Inflammatory macrophage treated with lipopolysaccharide for 1 hour (primary cell): ENCODE data around the gene FOXC2.

Source experiments
- DNase-seq, 2 donors: peaks; one replicate each; pipeline ENCODE4 v3.0.0-alpha.2; 2020 to 2022

Gene FOXC2

DNA sequence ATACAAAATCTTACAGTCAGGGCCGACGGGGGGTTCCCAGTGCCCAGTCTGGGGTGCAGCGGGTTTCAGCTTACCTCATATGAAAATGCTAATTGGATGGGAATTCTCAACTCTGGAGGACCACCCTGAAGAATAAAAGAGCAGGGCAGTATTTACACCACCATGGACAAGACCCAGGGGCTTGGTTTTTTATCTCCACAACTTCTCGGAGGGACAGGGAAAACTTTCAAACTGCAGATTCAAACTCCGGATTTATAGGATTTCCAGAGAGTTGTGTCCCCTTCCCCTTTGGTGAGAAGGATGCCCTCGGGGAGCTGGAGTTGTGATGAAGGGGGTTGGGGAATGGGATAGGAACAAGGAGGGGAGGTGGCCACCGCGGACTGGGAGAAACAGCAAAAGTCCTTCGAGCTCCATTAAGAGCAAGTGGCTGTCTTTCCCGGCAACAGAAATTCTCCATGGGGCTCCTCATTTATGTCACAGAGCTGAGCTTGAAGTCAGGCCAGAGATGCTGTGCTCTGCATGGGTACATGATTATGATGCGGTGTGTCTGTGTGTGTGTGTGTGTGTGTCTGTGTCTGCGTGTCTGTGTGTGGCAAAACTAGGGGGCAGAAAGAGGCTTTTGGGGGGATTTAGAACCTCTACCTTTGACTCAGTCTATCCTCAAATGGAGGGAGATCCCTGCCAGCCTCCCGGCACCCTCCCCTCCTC lies 27.4 kb downstream of the FOXC2 start:
- no peak for DNase-seq

DNA sequence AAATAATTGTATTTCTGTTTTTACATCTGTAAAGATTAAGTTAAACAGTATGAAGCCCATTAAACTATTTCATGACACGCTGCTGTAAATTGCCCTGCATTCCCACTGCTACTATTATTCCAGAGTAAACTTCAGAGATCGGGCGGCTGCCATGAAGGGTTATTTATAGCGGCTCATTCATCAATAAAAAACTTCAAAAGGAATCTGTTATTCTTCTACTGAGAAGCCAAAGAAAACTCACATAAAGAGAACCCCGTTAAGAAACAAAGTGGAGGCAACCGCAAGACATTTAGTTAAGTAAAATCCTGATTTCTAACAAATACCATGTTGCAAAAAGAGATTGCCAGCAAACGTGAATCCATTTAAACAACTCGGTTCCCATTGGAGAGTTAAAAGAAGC lies 28.1 kb downstream of the FOXC2 start:
- DNase-seq, result no peak

DNA sequence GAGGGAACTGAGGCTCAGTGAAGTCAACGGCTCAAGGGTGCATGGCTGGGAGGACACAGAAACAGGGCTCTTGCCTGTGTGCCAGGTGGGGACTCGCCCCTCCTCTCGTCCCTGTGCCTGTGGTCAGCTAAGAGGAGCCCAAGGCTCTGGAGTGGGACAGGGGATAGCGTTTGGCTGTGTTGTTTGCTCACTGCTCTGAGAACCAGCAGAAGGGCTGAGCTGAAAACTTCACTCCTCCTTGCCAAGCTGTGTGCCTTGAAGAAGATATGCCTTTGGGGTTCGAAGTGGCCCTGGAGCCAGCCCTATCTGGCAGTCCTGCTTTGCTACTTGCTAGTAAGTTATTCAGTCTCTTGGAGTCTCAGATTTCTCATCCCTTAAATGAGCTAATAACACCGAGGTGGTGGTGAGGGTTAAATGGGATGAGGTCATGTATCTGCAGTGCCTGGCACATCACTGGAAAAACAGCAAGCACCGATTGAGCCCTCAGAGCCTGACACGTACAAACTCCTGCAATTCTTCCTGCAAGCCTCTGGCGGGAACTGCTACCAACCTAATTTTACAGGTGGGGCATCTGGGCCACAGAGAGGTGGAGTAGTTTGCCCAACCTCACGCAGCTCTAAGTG lies 29.5 kb downstream of the FOXC2 start:
- DNase-seq, result no peak

DNA sequence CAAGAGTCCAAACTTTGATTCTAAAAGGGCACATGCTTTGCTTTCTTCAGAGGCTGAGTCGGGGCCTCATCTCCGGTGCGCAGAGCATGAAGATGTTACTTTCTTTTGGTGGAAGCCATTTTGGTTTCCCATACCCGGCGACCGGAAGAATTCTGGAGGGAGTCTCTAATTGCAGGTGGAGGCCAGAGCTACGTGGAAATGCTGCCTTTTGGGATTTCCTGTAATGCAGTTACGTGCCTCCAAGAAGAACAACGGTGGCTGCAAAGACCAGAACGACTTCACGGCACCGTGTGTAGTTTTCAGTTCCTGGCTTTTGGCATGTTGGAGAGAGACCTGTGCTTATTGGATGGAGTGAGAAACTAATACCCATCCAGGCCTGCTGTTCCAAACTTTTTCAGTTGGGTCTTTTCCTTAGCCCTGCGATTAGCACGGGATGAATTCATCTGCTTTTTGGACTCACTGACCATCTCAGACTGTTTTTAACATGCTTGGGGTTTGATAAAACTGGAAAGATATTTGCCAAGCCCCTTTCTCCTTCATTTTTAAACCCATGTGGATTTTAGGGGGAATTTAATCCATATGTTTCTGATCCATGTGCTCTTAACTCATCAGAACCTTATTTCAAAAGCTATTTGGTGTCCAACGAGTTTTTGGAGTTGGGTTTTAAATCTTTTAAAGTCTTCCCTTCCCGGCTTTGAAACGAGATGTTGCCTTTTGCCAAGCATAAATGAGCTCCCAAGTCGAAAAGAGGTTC lies 30.7 kb downstream of the FOXC2 start:
- no peak for DNase-seq

DNA sequence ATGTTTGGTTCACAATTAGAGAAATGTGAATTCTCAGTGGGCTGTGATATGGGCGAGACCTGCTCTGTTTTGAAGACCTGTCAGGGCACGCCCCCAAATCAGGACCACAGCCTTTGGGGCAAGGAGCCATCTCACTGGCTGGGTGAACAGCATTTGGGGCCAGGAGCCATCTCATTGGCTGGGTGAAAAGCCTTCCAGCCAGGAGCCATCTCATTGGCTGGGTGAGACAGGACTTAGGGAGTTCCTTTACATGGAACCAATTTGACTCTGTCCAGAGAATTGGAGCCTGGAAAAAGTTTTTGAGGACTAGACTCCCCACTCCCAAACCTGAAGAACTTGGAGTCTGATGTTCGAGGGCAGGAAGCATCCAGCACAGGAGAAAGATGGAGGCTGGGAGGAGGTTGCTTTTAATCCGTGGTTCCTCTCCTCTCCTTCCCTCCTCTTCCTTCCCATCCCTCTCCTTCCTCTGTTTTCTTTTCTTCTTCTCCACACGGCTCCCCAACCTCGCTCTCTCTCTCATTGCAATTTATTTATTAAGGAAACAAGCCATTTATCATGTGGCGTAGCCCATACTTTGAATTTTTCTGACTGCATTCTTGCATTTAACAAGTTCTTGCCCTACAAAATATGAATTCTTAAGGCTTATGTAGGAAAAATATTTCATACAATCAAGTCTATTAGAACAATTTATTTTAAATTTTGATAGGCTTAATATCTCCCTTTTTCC lies 31.4 kb downstream of the FOXC2 start:
- no peak for DNase-seq

DNA sequence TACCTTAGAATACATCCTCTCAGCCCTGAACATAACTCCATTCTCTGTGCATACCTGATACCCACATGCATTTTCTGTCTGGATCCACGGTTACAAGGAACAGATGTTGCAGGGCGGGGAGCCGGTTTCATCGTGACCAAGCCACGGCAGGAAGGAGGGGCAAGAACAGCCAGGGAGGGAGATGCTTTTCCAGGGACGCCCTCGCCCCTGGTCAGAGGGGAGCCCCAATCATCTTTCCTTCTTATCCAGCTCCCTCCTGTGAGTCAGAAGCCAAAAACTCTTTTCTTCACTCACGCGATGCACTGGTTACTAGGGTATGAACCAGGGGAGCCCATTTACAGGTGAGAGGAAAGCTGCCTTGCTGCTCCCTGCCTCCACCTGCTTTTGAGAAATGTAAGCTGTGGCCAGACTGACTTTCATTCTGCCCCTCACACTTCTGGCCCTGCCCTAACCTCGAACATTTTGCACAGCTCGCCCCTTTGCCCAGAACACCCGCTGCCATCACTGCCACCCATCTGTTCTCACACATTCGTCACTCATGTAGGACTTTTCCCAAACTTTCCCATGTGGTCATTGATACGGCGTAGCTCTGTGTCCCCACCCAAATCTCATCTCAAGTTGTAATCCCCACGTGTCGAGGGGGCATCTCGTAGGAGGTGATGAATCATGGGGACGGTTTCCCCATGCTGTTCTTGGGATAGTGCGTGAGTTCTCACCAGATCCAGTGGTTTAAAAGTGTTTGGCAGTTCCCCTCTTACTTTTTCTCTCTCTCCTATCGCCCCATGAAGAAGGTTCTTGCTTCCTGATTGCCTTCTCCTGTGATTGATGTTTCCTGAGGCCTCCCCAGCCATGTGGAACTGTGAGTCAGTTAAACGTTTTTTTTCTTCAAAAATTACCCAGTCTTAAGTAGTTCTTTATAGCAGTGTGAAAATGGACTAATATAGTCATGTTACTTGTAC lies 32.3 kb downstream of the FOXC2 start:
- DNase-seq, result peak; percentile 1 to 18

DNA sequence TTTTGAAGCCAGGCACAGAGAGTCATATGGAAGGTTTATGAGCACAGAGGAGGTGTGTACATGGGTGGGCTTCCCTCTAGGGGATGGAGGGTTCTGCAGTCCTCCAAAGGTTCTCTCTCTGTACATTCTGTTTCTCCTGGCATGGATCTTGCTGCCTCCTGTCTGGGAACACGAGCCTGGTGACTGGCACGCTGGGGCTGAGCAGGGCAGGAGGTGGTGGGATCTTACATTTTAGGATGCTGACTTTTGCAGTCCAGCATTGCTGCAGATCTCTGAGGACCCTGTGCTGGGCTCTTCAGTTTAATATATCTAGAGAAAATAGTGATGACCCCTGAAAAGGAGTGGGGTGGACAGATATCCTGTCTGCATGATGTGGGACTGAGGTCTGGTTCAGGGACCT lies 34.7 kb downstream of the FOXC2 start:
- no peak for DNase-seq

DNA sequence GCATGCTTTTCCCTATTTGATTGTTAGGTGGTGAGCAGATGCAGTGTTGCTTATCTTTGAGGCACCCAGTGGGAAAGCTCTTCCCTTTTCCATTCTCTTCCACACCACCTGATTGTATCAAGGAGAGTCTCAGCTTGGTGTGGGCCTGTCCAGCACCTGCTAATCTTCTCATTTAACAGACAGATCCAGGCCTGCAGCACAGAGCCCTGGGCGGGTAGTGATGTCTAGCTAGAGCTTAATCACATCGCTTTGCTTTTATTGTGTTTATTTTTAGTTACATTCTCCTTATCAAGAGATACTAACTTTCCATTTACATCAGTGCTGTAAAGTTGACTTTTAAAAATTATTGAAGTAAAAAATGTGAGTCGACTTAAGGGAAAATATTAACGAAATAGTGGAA lies 35.9 kb downstream of the FOXC2 start:
- DNase-seq, result no peak

DNA sequence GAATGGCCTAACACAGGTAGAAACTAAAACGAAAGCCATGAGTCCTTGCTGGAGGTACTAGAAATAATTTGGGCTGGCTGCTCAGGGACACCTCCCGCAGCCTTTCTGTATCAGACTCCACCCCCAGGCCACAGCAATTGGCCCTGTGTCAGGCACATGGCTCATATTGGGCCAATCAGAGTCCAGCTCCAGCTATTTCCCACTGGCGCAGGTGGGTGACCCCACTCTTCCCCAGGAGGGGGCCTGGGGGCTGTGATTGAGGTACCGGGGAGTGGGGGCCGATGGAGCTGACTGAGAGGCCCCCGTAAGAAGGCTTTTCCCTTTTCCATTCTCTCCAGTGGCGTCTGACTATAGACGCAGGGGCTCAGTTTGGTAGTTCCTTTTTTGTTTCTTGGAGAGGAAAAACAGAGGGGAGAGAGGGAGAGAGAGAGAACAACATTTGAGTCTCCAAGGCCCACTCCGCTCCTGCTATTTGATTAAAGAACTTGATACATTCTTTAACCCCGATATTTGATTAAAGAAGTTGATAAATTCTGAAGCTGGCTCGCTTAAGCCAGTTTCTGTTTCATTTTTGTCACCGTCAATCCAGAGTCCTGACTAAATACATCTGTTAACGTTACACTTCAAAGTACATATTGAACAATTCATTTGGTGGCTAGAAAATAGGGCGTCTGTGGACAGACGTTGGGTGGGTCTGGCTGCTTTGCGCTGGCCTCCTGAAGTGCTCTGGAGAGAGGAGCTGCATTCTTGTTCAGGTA lies 38.0 kb downstream of the FOXC2 start:
- peak in 1 of 2 donors; percentile 2 for DNase-seq

DNA sequence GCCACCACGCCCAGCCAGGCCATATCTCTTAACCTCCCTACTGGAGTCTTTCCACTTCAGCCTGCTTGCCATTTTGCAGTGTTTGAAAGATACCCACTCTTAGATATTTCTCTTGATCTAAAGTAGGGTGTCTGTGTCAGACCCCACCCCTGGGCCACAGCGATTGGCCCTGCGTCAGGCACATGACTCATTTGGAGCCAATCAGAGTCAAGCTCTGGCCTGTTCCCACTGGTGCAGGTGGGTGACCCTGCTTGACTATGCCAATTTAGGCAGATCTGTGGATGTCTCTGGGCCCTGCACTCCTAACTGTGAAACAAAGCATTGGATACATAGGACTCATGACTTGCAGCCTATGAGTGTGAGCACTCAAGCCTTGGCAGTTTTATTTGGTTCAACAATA lies 39.3 kb downstream of the FOXC2 start:
- no peak for DNase-seq

DNA sequence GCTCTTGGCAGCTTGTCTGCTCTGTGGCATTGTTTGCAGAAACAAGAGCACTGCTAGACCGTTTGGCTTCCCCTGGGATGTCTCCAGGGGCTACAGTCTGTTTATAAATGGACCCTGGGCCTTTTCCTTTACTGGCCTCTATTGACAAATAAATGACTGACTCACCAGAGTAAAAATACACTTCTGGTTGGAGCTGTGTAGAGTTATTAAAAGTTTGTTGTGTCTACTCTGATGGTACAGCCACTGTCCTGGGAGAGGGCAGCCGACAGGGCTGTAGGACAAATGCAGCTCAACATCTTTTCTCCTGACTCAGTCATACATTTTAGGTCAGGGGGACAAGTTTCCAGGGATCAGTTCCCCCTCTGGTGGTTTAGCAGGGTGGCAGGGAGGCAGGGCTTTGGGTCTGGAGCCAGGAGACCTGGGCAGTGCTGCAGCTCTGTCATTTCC lies 41.7 kb downstream of the FOXC2 start:
- no peak for DNase-seq

DNA sequence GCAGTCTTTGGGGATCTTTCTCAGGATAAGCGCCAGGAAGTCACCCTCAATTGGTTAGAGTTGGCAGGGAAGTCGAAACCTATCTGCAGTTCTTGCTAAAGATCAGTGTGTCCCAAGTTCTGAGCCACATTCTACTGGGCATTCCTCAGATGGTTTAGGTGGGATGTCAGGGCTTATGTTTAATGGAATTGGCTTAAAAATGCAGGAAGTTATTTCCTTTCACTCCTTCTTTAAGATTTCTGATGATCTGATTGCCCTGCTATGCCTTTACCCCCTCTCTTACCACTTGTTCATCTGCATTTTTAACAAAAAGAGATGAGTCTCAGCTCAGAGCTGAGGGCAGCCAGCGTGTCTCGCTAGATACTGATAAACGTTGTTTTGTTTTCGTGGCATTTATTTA lies 42.5 kb downstream of the FOXC2 start:
- no peak for DNase-seq

DNA sequence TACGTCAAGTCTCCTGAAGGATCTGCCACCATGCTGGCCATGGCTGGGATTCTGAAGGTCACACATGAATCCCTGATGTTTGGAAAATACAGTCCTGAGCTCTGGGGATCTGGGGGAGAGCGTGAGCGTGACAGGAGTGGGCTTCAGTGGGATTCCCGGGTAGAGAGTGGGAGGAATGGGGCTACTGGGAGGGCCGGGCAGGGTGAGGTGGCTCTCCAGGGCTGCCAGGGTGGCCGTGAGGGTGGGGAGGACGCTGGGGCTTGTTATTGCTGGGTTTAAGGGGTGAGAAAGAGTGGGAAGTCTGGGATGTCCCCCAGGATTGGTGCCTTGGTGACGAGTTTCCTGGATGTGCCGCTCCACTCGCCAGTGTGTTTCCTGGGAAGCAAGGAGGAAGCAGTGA lies 43.0 kb downstream of the FOXC2 start:
- DNase-seq, result no peak

DNA sequence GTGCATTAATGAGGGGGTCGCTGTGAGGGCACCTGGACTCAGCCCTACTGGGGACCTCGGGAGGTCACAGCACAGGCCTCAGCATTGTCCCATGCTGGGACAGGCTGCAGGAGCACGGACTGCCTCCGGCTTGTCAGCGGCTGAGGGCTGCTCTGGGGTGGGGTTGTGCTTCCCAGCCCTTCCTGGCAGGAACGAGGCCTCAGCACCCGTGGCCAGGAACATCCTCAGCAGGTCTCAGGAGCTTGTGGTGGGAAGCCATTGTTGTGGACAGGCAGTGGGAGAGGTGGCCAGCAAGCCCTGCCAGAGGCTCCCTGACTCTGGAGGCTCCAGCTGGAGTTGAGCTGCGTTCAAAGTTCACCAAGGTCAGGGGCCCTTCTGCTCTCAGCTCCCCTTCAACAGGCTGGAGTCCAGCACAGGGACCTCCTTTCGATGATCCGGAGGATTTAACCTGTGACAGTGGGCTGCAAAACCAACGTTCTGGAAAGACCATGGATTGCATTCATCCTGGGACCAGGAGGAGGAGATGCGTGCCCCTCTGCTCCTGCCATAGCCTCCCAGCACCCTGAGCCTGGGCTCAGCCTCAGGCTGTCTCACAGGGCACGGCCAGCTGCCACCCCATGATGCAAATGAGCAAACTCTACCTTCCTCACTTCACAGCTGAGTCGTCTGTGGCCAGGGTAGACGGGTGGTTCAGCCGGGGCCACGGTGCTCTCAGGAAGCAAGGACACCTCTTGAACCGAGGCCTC lies 44.3 kb downstream of the FOXC2 start:
- no peak for DNase-seq

DNA sequence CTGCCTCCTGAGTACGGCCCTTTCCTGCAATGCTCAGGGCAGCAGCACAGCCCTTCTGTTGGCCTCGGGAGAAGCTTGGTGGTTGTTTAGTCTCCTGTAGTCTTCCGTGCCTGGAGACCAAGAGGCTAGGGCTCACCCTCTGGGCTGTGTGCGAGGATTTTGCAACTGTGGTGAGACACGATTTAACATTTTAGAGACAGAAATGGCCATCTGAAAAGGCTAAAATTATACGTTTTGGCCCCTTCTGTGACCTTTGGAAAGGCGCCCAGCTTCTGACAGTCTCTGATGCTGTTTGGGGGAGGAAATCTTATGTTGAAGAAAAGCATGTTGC lies 44.9 kb downstream of the FOXC2 start:
- DNase-seq, result no peak

DNA sequence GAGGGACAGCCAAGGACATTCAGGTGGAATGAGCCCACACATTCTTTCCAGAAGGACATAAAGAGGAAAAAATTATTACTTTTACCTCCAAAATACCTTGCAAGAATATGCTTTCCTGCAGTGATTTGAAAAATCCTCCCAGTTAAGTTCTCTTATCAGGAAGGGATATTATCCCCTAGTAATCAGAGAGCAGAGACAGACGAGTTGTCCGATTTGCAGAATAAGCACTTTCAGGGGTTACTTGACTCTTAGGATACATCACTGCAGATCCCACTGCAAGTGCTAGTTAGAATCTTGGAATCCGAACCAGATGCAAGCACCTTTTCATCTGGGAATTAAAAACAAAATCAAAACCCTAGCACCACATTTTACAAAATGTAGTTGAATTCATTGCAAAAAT lies 45.3 kb downstream of the FOXC2 start:
- no peak for DNase-seq

DNA sequence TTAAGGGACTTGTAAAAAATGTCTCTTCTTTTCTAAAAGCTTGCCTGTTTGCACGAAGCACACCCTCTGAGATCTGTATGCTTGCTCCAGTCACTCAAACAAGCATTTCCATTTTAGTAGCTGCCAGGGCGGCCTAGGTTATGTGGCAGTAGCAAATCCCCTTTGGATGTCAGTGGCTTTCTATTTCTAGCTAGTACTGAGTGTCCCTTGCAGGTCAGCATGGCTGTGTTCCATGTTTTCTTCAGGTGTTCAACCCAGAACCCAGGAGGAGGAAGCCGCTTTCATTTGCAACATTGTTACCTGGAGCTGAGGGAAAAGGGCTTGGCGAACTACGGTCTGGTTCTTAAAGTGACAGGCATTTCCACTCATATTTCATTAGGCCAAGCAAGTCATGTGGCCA lies 48.1 kb downstream of the FOXC2 start:
- no peak for DNase-seq

DNA sequence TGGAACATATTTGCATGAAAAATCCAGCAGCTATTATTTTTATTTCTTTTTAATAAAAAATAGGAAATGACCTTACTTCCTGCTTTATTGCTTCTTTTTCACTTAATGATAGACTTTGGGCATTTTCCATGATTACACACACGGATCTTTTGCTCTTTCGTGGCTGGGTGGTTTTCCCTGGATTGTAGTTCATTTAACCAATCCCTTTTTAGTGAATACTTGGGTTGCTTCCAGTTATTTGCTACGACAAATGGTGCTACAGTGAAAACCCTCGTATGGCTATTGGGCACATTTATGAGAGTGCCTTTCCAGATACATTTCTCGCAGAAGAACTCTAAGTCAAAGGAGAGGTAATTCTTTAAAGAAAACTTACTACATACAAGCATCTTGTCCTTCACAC lies 50.3 kb downstream of the FOXC2 start:
- DNase-seq, result no peak

DNA sequence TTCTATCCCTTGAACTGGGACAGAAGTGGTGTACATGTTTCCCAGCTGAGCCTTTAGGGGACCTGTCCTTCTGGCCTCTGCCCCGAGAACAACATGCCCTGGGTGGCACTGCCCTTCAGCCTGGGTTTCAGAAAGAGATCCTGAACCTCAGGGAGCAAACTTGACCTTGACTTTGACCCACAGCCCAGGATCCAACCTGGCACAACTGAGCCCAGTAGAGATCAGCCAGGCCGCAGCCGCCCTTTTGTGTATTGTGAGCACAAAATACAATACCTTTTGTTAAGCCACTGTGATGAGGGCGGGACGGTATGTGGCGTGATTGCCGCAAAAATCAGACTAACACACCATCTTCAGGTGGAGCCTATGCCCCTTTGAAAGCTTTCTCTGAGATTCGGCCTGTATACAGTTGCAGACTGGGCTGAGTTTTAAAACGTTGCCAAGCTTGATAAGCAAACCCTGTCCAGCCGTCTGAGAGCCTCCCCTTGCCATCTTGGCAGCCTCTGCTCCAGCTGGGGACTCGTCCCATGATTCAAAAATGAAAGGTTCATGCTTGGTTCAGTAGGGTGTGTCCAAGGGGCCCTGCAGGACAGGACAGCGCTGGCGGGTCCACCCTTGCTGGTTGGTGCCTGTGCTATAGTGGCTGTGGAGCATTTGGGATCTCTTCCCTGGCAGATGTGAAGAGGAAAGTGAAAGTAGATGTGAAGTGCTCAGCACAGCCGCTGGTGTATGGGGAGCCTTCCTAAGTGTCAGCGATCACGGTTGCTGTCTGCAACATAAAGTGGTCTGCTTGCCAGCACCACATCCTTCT lies 52.0 kb downstream of the FOXC2 start:
- DNase-seq, result no peak
